HepG2 (cell line): ENCODE measurements around the gene MLYCD. TPM values are rescaled to one million over a fixed set of nuclear protein-coding genes. Genes with fewer than 3 reads are reported as not detected.

Experiments
- AGO1 ChIP-seq: fragments of 200-400 bp; formaldehyde crosslinking; IDR thresholded peaks from 2 replicates; pipeline ENCODE4 v1.6.1; 2017; ENCODE audit warnings: mild to moderate bottlenecking, low read depth, low read length, moderate library complexity; ENCODE audit not compliant: poor library complexity, severe bottlenecking
- CAMTA2 ChIP-seq: sonication (generic); formaldehyde crosslinking; IDR thresholded peaks from 2 replicates; pipeline ENCODE4 v1.4.0; 2020; ENCODE audit warnings: mild to moderate bottlenecking, missing genetic modification reagents, borderline replicate concordance
- HIVEP1 ChIP-seq: sonication (generic); formaldehyde crosslinking; IDR thresholded peaks from 2 replicates; pipeline ENCODE4 v1.4.0; 2020; ENCODE audit warnings: mild to moderate bottlenecking, missing genetic modification reagents
- NFIC ChIP-seq: IDR thresholded peaks from 2 replicates; pipeline ENCODE4 v1.6.1; 2012; ENCODE audit warnings: mild to moderate bottlenecking, low read length, inconsistent platforms
- POLR2A ChIP-seq, 2 experiments: IDR thresholded peaks; 2 replicates each; pipeline ENCODE4 v1.6.1; 2011; ENCODE audit warnings: low read depth in 2 of 2, low read length in 2 of 2, mild to moderate bottlenecking in 1 of 2, moderate library complexity in 1 of 2; ENCODE audit not compliant: insufficient read depth in 1 of 2
- SIX1 ChIP-seq: sonication (generic); formaldehyde crosslinking; IDR thresholded peaks from 2 replicates; pipeline ENCODE4 v1.4.0; 2020; ENCODE audit warnings: missing genetic modification reagents, borderline replicate concordance
- TARDBP ChIP-seq: sonication (generic); formaldehyde crosslinking; IDR thresholded peaks from 2 replicates; pipeline ENCODE4 v1.8.0; 2022; ENCODE audit warnings: mild to moderate bottlenecking, missing genetic modification reagents
- TMF1 ChIP-seq: sonication (generic); formaldehyde crosslinking; IDR thresholded peaks from 2 replicates; pipeline ENCODE4 v1.8.1; 2022; ENCODE audit warnings: low read depth, missing genetic modification reagents
- ZIK1 ChIP-seq: sonication (generic); formaldehyde crosslinking; IDR thresholded peaks from 2 replicates; pipeline ENCODE4 v1.5.0; 2020; ENCODE audit warnings: mild to moderate bottlenecking, low read depth, missing genetic modification reagents, borderline replicate concordance
- ZMYM2 ChIP-seq: sonication (generic); formaldehyde crosslinking; IDR thresholded peaks from 2 replicates; pipeline ENCODE4 v1.8.0; 2022; ENCODE audit warnings: mild to moderate bottlenecking, missing genetic modification reagents
- ZNF234 ChIP-seq: sonication (generic); formaldehyde crosslinking; conservative IDR thresholded peaks from 2 replicates; pipeline ENCODE4 v1.5.1; 2020; ENCODE audit warnings: mild to moderate bottlenecking, missing genetic modification reagents
- ZNF451 ChIP-seq: sonication (generic); formaldehyde crosslinking; IDR thresholded peaks from 2 replicates; pipeline ENCODE4 v1.5.0; 2020; ENCODE audit warnings: mild to moderate bottlenecking, missing genetic modification reagents
- ZNF563 ChIP-seq: sonication (generic); formaldehyde crosslinking; IDR thresholded peaks from 2 replicates; pipeline ENCODE4 v1.8.0; 2022; ENCODE audit warnings: mild to moderate bottlenecking, moderate library complexity, missing genetic modification reagents
- ZNF709 ChIP-seq: sonication (generic); formaldehyde crosslinking; IDR thresholded peaks from 2 replicates; pipeline ENCODE4 v1.5.0; 2020; ENCODE audit warnings: mild to moderate bottlenecking, missing genetic modification reagents
- ZNF772 ChIP-seq: sonication (generic); formaldehyde crosslinking; IDR thresholded peaks from 2 replicates; pipeline ENCODE4 v1.5.0; 2020; ENCODE audit warnings: mild to moderate bottlenecking, missing genetic modification reagents
- ZNF776 ChIP-seq: sonication (generic); formaldehyde crosslinking; IDR thresholded peaks from 2 replicates; pipeline ENCODE4 v1.4.0; 2020; ENCODE audit warnings: mild to moderate bottlenecking, missing genetic modification reagents
- ZNF883 ChIP-seq: sonication (generic); formaldehyde crosslinking; IDR thresholded peaks from 2 replicates; pipeline ENCODE4 v1.5.1; 2020; ENCODE audit warnings: mild to moderate bottlenecking, missing genetic modification reagents; ENCODE audit errors: not compliant biosample characterization
- ZZZ3 ChIP-seq: sonication (generic); formaldehyde crosslinking; IDR thresholded peaks from 2 replicates; pipeline ENCODE4 v1.4.0; 2020; ENCODE audit warnings: missing genetic modification reagents, mild to moderate bottlenecking, borderline replicate concordance
- polyA plus RNA-seq, 8 experiments: library from polyadenylated mRNA; depleted of rRNA in 3 of 8; stranded (reverse) in 7 of 8; unstranded in 1 of 8; fragments of >200 nt; fragmentation: Illumina TruSeq in 4 of 8; extraction: Trizol in 4 of 8; gene quantifications; 2 replicates each; pipeline versions ENCODE4 v1.2.1 to v1.2.3, GENCODE V29; 2011 to 2016; ENCODE audit warnings: low read depth in 4 of 8, missing spikeins in 1 of 8, mixed read lengths in 1 of 8; ENCODE audit not compliant: insufficient read depth in 1 of 8
- total RNA-seq, 5 experiments: library from RNA; depleted of rRNA; stranded (reverse); fragments of >200 nt; fragmentation: Illumina TruSeq; extraction: Trizol; gene quantifications; 2 replicates each; pipeline ENCODE4 v1.2.3, GENCODE V29; 2016; ENCODE audit warnings: low read depth in 1 of 5
- TF ChIP-seq, protein P1 (sequence below): sonication (generic); formaldehyde crosslinking; IDR thresholded peaks from 2 replicates; pipeline ENCODE4 v1.8.1; 2023; ENCODE audit warnings: mild to moderate bottlenecking, inconsistent platforms, moderate library complexity, missing genetic modification reagents, borderline replicate concordance
- TF ChIP-seq, protein P2 (sequence below): sonication (generic); formaldehyde crosslinking; IDR thresholded peaks from 2 replicates; pipeline ENCODE4 v1.4.0; 2020; ENCODE audit warnings: mild to moderate bottlenecking, low read depth, missing genetic modification reagents
- TF ChIP-seq, protein P3 (sequence below): sonication (generic); formaldehyde crosslinking; IDR thresholded peaks from 2 replicates; pipeline ENCODE4 v1.4.0; 2020; ENCODE audit warnings: missing genetic modification reagents, borderline replicate concordance
- TF ChIP-seq, protein P4 (sequence below): sonication (generic); formaldehyde crosslinking; IDR thresholded peaks from 2 replicates; pipeline ENCODE4 v1.5.1; 2020; ENCODE audit warnings: missing genetic modification reagents, mild to moderate bottlenecking, borderline replicate concordance

The MLYCD gene
- total and polyA plus RNA-seq, 2 of the 13 experiments (the other 11 are each of a cell fraction or from before 2014, with no cell fraction given): 1.8 to 4.0 TPM

DNA sequence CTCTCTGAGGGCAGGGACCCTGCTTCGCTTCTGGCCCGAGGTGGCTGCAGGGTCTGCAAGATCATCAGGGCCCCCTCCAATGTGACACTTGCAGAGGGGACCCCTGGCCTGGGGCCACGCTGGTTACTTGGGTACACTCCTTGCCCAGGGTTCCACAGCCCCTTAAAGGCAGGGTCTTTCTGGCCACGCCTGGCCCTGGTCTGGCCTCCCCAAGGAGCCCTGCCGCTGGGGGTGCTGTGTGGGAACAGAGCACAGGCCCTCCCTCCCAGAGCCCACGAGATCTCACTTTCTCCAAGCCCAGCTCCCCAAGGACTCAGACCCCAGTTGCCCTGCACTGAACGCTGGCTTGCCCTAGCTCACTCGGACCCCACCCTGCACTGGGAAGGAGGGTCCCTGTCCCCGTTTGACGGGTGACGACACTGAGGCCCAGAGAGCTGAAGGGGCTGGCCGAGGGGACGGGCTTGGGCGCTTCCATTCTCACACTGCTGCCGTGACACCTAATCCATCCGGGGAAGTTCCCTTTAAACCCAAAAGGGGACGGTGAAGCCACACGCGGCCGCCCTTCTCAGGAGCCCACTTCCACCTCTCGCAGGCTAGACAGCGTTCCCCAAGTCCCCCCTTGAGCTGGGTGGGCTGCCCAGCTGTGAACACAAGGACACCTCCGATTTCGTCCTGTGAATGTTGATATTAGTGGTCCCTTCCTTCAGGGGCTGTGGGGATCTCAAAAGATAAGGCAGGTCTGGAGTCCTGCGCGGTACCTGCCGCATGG lies 27.2 kb downstream of the MLYCD start (continued):
- no peak for TF ChIP-seq AGO1
- TF ChIP-seq CAMTA2 (CRISPR knock-in tag): 0 out of 2 replicates have a peak, but pooled peaks have one; percentile 33
- TF ChIP-seq, protein P1, sequence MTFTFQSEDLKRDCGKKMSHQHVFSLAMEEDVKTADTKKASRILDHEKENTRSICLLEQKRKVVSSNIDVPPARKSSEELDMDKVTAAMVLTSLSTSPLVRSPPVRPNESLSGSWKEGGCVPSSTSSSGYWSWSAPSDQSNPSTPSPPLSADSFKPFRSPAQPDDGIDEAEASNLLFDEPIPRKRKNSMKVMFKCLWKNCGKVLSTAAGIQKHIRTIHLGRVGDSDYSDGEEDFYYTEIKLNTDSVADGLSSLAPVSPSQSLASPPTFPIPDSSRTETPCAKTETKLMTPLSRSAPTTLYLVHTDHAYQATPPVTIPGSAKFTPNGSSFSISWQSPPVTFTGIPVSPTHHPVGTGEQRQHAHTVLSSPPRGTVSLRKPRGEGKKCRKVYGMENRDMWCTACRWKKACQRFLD (CRISPR knock-in tag): 0 out of 2 replicates have a peak, but pooled peaks have one; percentile 29
- no peak for TF ChIP-seq NFIC
- TF ChIP-seq, protein P2, sequence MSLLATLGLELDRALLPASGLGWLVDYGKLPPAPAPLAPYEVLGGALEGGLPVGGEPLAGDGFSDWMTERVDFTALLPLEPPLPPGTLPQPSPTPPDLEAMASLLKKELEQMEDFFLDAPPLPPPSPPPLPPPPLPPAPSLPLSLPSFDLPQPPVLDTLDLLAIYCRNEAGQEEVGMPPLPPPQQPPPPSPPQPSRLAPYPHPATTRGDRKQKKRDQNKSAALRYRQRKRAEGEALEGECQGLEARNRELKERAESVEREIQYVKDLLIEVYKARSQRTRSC (CRISPR knock-in tag): 0 out of 2 replicates have a peak, but pooled peaks have one; percentile 40
- TF ChIP-seq ZNF451 (CRISPR knock-in tag): no peak
- TF ChIP-seq ZNF883 (CRISPR knock-in tag): peak; percentile 48
- TF ChIP-seq ZNF772 (CRISPR knock-in tag): peak; percentile 51; the same call in 1 of the 2 replicates
- TF ChIP-seq, protein P3, sequence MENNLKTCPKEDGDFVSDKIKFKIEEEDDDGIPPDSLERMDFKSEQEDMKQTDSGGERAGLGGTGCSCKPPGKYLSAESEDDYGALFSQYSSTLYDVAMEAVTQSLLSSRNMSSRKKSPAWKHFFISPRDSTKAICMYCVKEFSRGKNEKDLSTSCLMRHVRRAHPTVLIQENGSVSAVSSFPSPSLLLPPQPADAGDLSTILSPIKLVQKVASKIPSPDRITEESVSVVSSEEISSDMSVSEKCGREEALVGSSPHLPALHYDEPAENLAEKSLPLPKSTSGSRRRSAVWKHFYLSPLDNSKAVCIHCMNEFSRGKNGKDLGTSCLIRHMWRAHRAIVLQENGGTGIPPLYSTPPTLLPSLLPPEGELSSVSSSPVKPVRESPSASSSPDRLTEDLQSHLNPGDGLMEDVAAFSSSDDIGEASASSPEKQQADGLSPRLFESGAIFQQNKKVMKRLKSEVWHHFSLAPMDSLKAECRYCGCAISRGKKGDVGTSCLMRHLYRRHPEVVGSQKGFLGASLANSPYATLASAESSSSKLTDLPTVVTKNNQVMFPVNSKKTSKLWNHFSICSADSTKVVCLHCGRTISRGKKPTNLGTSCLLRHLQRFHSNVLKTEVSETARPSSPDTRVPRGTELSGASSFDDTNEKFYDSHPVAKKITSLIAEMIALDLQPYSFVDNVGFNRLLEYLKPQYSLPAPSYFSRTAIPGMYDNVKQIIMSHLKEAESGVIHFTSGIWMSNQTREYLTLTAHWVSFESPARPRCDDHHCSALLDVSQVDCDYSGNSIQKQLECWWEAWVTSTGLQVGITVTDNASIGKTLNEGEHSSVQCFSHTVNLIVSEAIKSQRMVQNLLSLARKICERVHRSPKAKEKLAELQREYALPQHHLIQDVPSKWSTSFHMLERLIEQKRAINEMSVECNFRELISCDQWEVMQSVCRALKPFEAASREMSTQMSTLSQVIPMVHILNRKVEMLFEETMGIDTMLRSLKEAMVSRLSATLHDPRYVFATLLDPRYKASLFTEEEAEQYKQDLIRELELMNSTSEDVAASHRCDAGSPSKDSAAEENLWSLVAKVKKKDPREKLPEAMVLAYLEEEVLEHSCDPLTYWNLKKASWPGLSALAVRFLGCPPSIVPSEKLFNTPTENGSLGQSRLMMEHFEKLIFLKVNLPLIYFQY: no peak
- 0 out of 2 replicates have a peak, but pooled peaks have one; percentile 27 for TF ChIP-seq ZNF563
- no peak for TF ChIP-seq TMF1 (CRISPR knock-in tag)
- no peak for TF ChIP-seq SIX1
- TF ChIP-seq ZNF709 (CRISPR knock-in tag): no peak
- no peak for TF ChIP-seq ZNF234 (CRISPR knock-in tag)
- TF ChIP-seq HIVEP1 (CRISPR knock-in tag): 0 out of 2 replicates have a peak, but pooled peaks have one; percentile 38
- no peak for TF ChIP-seq ZNF776 (CRISPR knock-in tag)
- TF ChIP-seq ZZZ3 (CRISPR knock-in tag): 0 out of 2 replicates have a peak, but pooled peaks have one; percentile 6
- TF ChIP-seq, protein P4, sequence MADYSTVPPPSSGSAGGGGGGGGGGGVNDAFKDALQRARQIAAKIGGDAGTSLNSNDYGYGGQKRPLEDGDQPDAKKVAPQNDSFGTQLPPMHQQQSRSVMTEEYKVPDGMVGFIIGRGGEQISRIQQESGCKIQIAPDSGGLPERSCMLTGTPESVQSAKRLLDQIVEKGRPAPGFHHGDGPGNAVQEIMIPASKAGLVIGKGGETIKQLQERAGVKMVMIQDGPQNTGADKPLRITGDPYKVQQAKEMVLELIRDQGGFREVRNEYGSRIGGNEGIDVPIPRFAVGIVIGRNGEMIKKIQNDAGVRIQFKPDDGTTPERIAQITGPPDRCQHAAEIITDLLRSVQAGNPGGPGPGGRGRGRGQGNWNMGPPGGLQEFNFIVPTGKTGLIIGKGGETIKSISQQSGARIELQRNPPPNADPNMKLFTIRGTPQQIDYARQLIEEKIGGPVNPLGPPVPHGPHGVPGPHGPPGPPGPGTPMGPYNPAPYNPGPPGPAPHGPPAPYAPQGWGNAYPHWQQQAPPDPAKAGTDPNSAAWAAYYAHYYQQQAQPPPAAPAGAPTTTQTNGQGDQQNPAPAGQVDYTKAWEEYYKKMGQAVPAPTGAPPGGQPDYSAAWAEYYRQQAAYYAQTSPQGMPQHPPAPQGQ: no peak
- TF ChIP-seq POLR2A (IDR thresholded peaks at IDR 0.05; ENCODE audit: insufficient read depth in 1 of 2, low read depth in 2 of 2, low read length in 2 of 2): no peak
- no peak for TF ChIP-seq TARDBP (CRISPR knock-in tag)
- no peak for TF ChIP-seq ZMYM2
- no peak for TF ChIP-seq ZIK1
